SH-SY5Y (cell line): ENCODE results near the gene ZNF76.

Source experiments
- GATA2 ChIP-seq: IDR thresholded peaks from 2 replicates; pipeline ENCODE4 v1.6.1; 2011; ENCODE audit warnings: mild to moderate bottlenecking, low read depth, low read length
- GATA3 ChIP-seq: IDR thresholded peaks from 2 replicates; pipeline ENCODE4 v1.6.1; 2011; ENCODE audit warnings: low read depth, mild to moderate bottlenecking, low read length, moderate library complexity

DNA sequence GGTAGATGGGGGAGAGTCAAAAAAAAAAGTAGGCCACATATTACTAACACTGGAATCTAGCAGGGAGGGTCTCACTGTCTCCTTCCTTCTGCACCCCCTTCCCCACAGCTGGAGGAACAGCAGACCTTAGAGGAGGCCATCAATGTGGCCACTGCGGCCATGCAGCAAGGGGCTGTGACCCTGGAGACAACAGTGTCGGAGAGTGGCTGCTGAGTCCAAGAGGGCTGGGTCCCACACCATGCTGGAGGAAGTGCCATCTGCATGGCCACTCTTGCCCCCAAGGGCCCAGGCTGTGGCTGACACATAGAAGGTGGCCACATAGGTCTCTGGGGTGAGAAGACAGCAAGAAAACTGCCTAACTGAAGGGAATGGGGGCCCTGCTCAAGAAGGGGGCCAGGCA lies 35.5 kb downstream of the ZNF76 start:
- TF ChIP-seq GATA2 (no peak), GATA3 (no peak)
